Measurements from ENCODE around the gene MAML2. TPM values are rescaled to one million over a fixed set of nuclear protein-coding genes. Genes with fewer than 3 reads are reported as not detected.

Gene MAML2
- total RNA-seq, 1 experiment from 2014 or later: 22.7 TPM

GRCh38 chr11:96334219-96334618 is 8.8 kb downstream of the MAML2 start:
- H3K4me1 Mint-ChIP-seq (ENCODE audit: low read depth, unreplicated experiment): peaks cover 57% of the 10 kb centered on the region
- no peak for DNase-seq
- peaks cover 10% of the 10 kb centered on the region for H3K36me3 Mint-ChIP-seq (ENCODE audit: insufficient read depth, unreplicated experiment)
- no peak overlapping the region for H3K4me3 Mint-ChIP-seq (ENCODE audit: low read depth, unreplicated experiment)
- H3K27ac Mint-ChIP-seq (ENCODE audit: unreplicated experiment): no peak overlapping the region
- no peak for TF ChIP-seq CTCF (IDR thresholded peaks at IDR 0.05; ENCODE audit: unreplicated experiment)
- no peaks in the 10 kb centered on the region for H3K9me3 Mint-ChIP-seq (ENCODE audit: low read depth, unreplicated experiment)
- intact Hi-C loops (cut with micrococcal nuclease; ENCODE audit: unreplicated experiment): no loop called here
- CTCF ChIA-PET: no interaction called here
- no TSS peak for BruUV-seq (replicated peaks)
- H3K27me3 Mint-ChIP-seq (ENCODE audit: unreplicated experiment): no peaks in the 10 kb centered on the region

GRCh38 chr11:96333191-96333719 is 9.7 kb downstream of the MAML2 start:
- CTCF ChIA-PET: no interaction called here
- Mint-ChIP-seq H3K4me1 (ENCODE audit: low read depth, unreplicated experiment) (peaks cover 60% of the 10 kb centered on the region), H3K27me3 (ENCODE audit: unreplicated experiment) (no peaks in the 10 kb centered on the region)

GRCh38 chr11:96332126-96332771 is 10.7 kb downstream of the MAML2 start:
- BruUV-seq (replicated peaks): no TSS peak
- Mint-ChIP-seq H3K27ac (ENCODE audit: unreplicated experiment) (no peak overlapping the region), H3K9me3 (ENCODE audit: low read depth, unreplicated experiment) (no peaks in the 10 kb centered on the region), H3K4me1 (ENCODE audit: low read depth, unreplicated experiment) (peaks cover 50% of the 10 kb centered on the region), H3K27me3 (ENCODE audit: unreplicated experiment) (no peaks in the 10 kb centered on the region), H3K4me3 (ENCODE audit: low read depth, unreplicated experiment) (no peak overlapping the region), H3K36me3 (ENCODE audit: insufficient read depth, unreplicated experiment) (no peaks in the 10 kb centered on the region)
- CTCF ChIA-PET: no interaction called here
- TF ChIP-seq CTCF (IDR thresholded peaks at IDR 0.05; ENCODE audit: unreplicated experiment): no peak
- no peak for DNase-seq
- intact Hi-C loops (cut with micrococcal nuclease; ENCODE audit: unreplicated experiment): no loop called here

More at GRCh38 chr11:96333191-96333719, 9.7 kb downstream of the MAML2 start:
- Mint-ChIP-seq H3K4me3 (ENCODE audit: low read depth, unreplicated experiment) (no peak overlapping the region), H3K27ac (ENCODE audit: unreplicated experiment) (no peak overlapping the region), H3K9me3 (ENCODE audit: low read depth, unreplicated experiment) (no peaks in the 10 kb centered on the region), H3K36me3 (ENCODE audit: insufficient read depth, unreplicated experiment) (peaks cover under 1% of the 10 kb centered on the region)
- no peak for TF ChIP-seq CTCF (IDR thresholded peaks at IDR 0.05; ENCODE audit: unreplicated experiment)
- intact Hi-C loops (cut with micrococcal nuclease; ENCODE audit: unreplicated experiment): no loop called here
- no TSS peak for BruUV-seq (replicated peaks)
- no peak for DNase-seq

GRCh38 chr11:96331699-96332116 is 11.3 kb downstream of the MAML2 start:
- CTCF ChIA-PET: no interaction called here
- no peak for TF ChIP-seq CTCF (IDR thresholded peaks at IDR 0.05; ENCODE audit: unreplicated experiment)
- Mint-ChIP-seq H3K27me3 (ENCODE audit: unreplicated experiment) (no peaks in the 10 kb centered on the region), H3K4me3 (ENCODE audit: low read depth, unreplicated experiment) (no peak overlapping the region), H3K27ac (ENCODE audit: unreplicated experiment) (no peak overlapping the region), H3K4me1 (ENCODE audit: low read depth, unreplicated experiment) (peaks cover 46% of the 10 kb centered on the region), H3K9me3 (ENCODE audit: low read depth, unreplicated experiment) (no peaks in the 10 kb centered on the region), H3K36me3 (ENCODE audit: insufficient read depth, unreplicated experiment) (no peaks in the 10 kb centered on the region)
- BruUV-seq (replicated peaks): no TSS peak
- intact Hi-C loops (cut with micrococcal nuclease; ENCODE audit: unreplicated experiment): no loop called here
- no peak for DNase-seq

Data from Calu3 (cell line).